ENCODE data around the gene RPL27A. TPM values are rescaled to one million over a fixed set of nuclear protein-coding genes. Genes with fewer than 3 reads are reported as not detected.

The RPL27A gene
- total RNA-seq: 1,000 to 10,000 TPM in 1 of 3 donors, 100 to 1,000 TPM in 2; 672 to 1,208 (median 807) TPM
- total RNA-seq (2013): 2,278 TPM

DNA sequence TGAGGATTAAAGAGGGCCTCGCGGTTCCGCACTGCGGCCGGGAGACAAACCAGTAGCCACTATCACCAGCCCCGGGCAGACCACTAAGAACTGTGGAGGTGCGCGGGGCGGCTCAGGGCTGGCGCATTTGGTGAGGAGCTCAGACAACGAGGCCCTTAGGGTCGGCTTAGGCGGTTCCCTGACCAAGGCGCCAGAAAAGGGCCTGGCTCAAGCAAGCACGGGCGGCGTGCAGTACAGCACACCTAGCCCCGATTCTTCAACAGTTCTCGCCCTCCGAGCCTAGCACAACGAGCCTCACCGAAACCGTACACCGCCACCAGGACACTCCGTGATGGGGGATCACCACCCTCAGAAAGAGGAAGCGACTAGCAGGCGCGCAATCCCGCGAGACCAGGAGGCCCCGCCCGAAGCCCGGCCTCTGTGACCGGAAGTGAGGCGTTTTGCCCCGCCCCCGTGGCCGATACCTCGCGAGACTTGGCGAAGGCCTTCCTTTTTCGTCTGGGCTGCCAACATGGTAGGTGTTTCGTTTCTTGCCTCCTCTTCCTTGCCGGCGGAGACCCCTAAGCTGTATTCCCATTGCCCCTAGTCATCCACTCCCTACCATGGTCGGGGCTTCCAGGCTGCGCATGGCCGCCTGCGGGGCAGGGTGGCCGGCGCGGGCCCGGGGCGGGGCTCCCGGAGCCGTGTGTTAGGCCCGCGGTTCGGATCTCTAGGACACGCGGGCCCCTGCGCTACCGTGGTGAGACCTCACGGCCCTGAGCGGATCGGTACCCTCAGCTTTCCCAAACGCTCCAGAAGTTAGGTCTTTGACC lies at the start of gene RPL27A, which contains the start of gene TRIM66:
Gene RPL27A (plus strand): TSS at position 490 of the 812 bp plus-strand sequence. CDS start 22 bp downstream, at position 512.
Gene TRIM66 (minus strand): TSS at position 363 of the 812 bp plus-strand sequence. CDS start 10,391 bp downstream, outside the sequence.
- no peaks in the 10 kb centered on the region for H3K27me3 Mint-ChIP-seq (ENCODE audit: low read depth in 2 of 2)
- Histone ChIP-seq H3K9me3 (ENCODE audit: control insufficient read depth, insufficient read depth, low read length) (no peaks in the 10 kb centered on the region), H3K4me1 (ENCODE audit: control insufficient read depth, insufficient read depth, low read length) (peaks cover 21% of the 10 kb centered on the region), H3K4me3 (ENCODE audit: low read length) (peak within 1 kb of the TSS; percentile 58), H3K36me3 (ENCODE audit: control insufficient read depth, insufficient read depth, low read length) (peaks cover 35% of the 10 kb centered on the region), H3K27me3 (ENCODE audit: control insufficient read depth, insufficient read depth, low read length) (no peaks in the 10 kb centered on the region), H3K27ac (ENCODE audit: low read length) (peak within 1 kb of the TSS; percentile 78)
- ATAC-seq (peak; percentile 95 to 99 (median 96)), DNase-seq (peak; percentile 98 to 100)
- no peaks in the 10 kb centered on the region for H3K9me3 Mint-ChIP-seq
- WGBS (ENCODE audit: insufficient coverage): under 1% methylated on average over 67 of the region's 67 CpGs
- peak within 1 kb of the TSS; percentile 93 for H3K27ac Mint-ChIP-seq
- intact Hi-C loops (cut with micrococcal nuclease): loop anchor here (1.0 to 5.0 kb wide), 3 partner anchors 95 to 282 kb away; partner anchors contain the start of gene TMEM9B
- TF ChIP-seq CTCF (IDR thresholded peaks at IDR 0.05): no peak
- H3K4me3 Mint-ChIP-seq: peak within 1 kb of the TSS; percentile 87
- no peaks in the 10 kb centered on the region for H3K36me3 Mint-ChIP-seq
- peaks cover 31 to 37% of the 10 kb centered on the region in 2 donors for H3K4me1 Mint-ChIP-seq

GRCh38 chr11:8634498-8634897 lies 48.1 kb upstream of the RPL27A start:
- Mint-ChIP-seq H3K27ac (no peak overlapping the region), H3K36me3 (peaks cover 13% of the 10 kb centered on the region), H3K4me3 (no peak overlapping the region), H3K9me3 (no peaks in the 10 kb centered on the region), H3K4me1 (no peaks in the 10 kb centered on the region), H3K27me3 (ENCODE audit: low read depth in 2 of 2) (no peaks in the 10 kb centered on the region)
- Histone ChIP-seq H3K9me3 (ENCODE audit: control insufficient read depth, insufficient read depth, low read length) (no peaks in the 10 kb centered on the region), H3K4me1 (ENCODE audit: control insufficient read depth, insufficient read depth, low read length) (no peaks in the 10 kb centered on the region), H3K27me3 (ENCODE audit: control insufficient read depth, insufficient read depth, low read length) (no peaks in the 10 kb centered on the region), H3K4me3 (ENCODE audit: low read length) (no peak overlapping the region), H3K27ac (ENCODE audit: low read length) (no peak overlapping the region), H3K36me3 (ENCODE audit: control insufficient read depth, insufficient read depth, low read length) (peaks cover 57% of the 10 kb centered on the region)
- no peak for TF ChIP-seq CTCF (IDR thresholded peaks at IDR 0.05)
- ATAC-seq (no peak), DNase-seq (no peak)
- 97% methylated on average over 6 of the region's 6 CpGs for WGBS (ENCODE audit: insufficient coverage)
- intact Hi-C loops (cut with micrococcal nuclease): no loop called here

- no peak for DNase-seq
- no peaks in the 10 kb centered on the region for H3K4me1 Mint-ChIP-seq
- no peak overlapping the region for H3K27ac Mint-ChIP-seq
- no peak overlapping the region for H3K4me3 ChIP-seq (ENCODE audit: low read length)
- H3K27me3 ChIP-seq (ENCODE audit: control insufficient read depth, insufficient read depth, low read length): no peaks in the 10 kb centered on the region
- peaks cover 69% of the 10 kb centered on the region for H3K36me3 ChIP-seq (ENCODE audit: control insufficient read depth, insufficient read depth, low read length)
- H3K9me3 ChIP-seq (ENCODE audit: control insufficient read depth, insufficient read depth, low read length): no peaks in the 10 kb centered on the region
- H3K27ac ChIP-seq (ENCODE audit: low read length): no peak overlapping the region
- 99% methylated on average over 2 of the region's 2 CpGs for WGBS (ENCODE audit: insufficient coverage)
- H3K4me1 ChIP-seq (ENCODE audit: control insufficient read depth, insufficient read depth, low read length): no peaks in the 10 kb centered on the region
- no peak for TF ChIP-seq CTCF (IDR thresholded peaks at IDR 0.05)
- ATAC-seq: no peak
- peaks cover 12% of the 10 kb centered on the region for H3K36me3 Mint-ChIP-seq
- H3K27me3 Mint-ChIP-seq (ENCODE audit: low read depth in 2 of 2): no peaks in the 10 kb centered on the region
- no peaks in the 10 kb centered on the region for H3K9me3 Mint-ChIP-seq
- intact Hi-C loops (cut with micrococcal nuclease): no loop called here
- no peak overlapping the region for H3K4me3 Mint-ChIP-seq
These were observed 46.5 kb upstream of the RPL27A start for GRCh38 chr11:8636127-8636526.

All from natural killer cell (primary cell).